ENCODE results near the gene SORBS1.

- TF ChIP-seq REST (IDR thresholded peaks at IDR 0.05; ENCODE audit: low read depth) (no peak), RAD21 (IDR thresholded peaks at IDR 0.05; ENCODE audit: low read depth) (no peak), EP300 (IDR thresholded peaks at IDR 0.05; ENCODE audit: borderline replicate concordance) (no peak), YY1 (IDR thresholded peaks at IDR 0.05; ENCODE audit: low read depth) (no peak), EGR1 (IDR thresholded peaks at IDR 0.05) (no peak), TEAD4 (IDR thresholded peaks at IDR 0.05) (no peak), NFIC (IDR thresholded peaks at IDR 0.05) (no peak), TCF12 (IDR thresholded peaks at IDR 0.05; ENCODE audit: low read depth) (no peak)
- TF ChIP-seq, protein P1, sequence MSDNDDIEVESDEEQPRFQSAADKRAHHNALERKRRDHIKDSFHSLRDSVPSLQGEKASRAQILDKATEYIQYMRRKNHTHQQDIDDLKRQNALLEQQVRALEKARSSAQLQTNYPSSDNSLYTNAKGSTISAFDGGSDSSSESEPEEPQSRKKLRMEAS (IDR thresholded peaks at IDR 0.05) = no peak
These were observed 56.9 kb downstream of the SORBS1 start for GRCh38 chr10:95504246-95504691.

Measured in Ishikawa (cell line).